HG02763 (cell line): ENCODE results near the gene AGT.
"Not testable (repeated sequence)": the region's sequence is repeated elsewhere in the genome, so short reads cannot be mapped to it uniquely, and the experiment has no call there.

ENCODE experiments used
- ATAC-seq: cut with Tn5 transposase; IDR thresholded peaks from one replicate; pipeline ENCODE4 v1.9.1; 2021; ENCODE audit warnings: mild to moderate bottlenecking, moderate library complexity; ENCODE audit not compliant: unreplicated experiment

AGT gene

DNA sequence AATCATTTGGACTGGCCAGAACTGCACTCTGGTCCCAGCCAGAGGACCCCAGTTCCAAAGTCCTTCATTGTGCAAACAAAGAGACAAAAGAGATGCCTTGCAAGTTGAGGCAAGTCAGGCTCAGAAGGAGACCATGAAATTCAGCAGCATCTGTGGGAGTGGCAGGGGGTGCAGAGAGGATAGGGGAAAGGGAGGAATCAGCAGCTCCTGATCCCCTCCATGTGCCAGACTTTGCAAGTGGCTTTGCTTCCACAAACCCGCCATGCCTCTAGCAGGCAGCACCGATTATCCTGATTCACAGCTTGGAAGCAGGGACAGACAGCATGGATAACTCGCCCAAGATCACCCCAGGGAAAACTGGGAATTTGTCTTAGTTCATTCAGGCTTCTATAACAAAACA, 31.1 kb upstream of the AGT start:
- no peak for ATAC-seq

DNA sequence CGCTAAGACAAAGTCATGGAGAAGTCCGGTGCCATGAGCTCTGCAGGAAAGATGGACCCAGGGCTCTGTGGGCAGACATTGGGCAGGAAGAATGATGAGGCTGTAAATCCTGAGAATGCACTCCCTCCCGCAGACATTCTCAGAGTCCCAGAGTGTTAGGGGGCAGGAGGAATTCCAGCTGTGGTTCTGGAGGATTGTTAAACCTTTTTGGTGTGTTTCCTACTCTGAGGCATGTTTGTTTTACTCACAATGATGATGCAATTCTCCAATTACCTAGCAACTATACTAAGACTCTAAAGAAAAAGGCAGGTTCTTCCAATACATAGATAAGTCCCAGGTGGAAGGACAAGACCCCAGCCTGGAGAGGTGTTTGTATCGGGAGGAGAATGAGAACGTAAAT, 30.5 kb upstream of the AGT start:
- ATAC-seq, result no peak

DNA sequence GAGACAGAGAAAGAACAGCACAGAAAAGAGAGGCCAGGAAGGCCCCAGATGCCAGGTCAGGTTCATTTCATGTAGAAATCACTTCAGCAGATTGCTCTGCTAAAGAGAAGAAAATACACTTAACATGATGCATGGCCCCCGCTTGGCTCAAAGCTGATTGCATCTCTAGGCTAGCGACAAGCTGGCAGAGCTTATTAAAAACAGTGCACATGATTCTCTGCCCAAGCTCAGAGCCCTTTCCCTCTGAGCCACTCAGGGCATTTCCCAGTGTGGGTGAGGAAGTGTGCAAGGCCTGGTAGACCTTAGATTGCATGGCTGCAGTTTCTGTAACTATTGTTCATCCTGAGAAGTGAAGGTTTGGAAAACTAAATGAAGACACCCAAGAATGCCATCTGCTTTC, 30.0 kb upstream of the AGT start:
- no peak for ATAC-seq

- no peak for ATAC-seq
Measured at GRCh38 chr1:230739564-230740290, 25.8 kb upstream of the AGT start.

DNA sequence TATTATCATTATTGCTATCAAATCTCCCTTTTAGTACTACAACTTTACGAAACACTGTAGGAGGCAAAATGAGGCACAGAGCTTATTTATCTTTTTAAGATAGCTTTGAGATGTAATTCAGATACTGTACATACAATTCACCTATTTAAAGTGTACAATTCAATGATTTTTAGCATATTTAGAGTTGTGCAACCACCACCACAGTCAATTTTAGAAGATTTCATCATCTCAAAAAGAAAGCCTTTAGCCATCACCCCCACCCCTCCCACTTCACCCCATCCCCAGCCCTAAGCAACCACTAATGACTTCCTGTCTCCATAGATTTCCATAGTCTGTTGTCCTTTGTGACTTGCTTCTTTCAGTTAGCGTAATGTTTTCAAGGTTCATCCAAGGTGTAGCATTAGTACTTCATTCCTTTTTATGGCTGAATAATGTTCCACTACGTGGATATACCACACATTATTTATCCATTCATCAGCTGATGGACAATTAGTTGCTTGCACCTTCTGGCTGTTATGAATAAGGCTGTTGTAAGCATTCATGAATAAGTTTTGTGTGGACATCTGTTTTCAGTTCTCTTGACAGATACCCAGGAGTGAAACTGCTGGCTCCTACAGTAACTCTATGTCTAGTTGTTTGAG, 23.8 kb upstream of the AGT start:
- no peak for ATAC-seq

DNA sequence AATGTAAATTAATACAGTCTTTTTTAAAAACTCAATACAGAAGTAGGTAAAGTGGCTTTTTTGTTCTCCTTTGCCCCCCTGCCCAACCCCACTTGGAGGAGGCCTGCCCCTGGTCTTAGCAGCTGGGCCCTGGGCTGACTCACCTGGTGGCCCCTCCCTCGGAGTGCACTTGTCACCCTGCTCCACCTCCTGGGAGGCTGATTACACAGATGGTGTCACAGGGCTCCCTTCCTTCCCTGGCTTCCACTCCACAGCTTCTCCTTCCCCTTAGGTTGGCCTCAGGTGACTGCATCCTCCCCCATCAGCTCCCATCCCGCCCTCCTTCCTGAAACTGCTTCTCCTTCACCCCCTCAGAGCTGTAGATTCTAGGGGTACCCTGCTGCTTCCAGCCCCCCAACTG, 21.5 kb upstream of the AGT start:
- no peak for ATAC-seq

- no peak for ATAC-seq
Measured at GRCh38 chr1:230730977-230731376, 17.1 kb upstream of the AGT start.

- ATAC-seq, result no peak
Measured at GRCh38 chr1:230728710-230729392, 14.9 kb upstream of the AGT start.

- ATAC-seq, result no peak
Measured at GRCh38 chr1:230725256-230726012, 11.5 kb upstream of the AGT start.

- ATAC-seq, result not testable (repeated sequence)
Measured at GRCh38 chr1:230721849-230722522, 8.1 kb upstream of the AGT start.

DNA sequence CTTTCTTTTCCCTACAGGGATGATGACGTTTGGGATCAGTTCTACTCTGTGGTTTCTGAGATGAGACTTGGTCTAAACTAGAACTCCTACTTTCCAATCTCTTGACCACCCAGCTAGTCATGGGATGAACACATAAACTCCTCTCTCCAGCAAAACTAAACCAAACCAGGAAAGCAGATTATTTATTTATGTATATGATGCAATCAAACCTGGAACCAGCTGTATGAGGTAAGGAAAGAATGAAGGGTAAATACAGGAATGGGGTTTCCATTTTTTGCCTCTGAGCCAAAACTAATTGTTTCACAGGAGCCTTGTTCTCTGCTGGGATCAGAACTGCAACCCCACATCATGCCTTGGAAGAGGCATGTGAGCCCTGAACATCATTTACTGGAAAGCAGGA, 3.3 kb upstream of the AGT start:
- no peak for ATAC-seq

GRCh38 chr1:230716453-230716852, 2.5 kb upstream of the AGT start:
- ATAC-seq, result not testable (repeated sequence)

GRCh38 chr1:230715510-230715909, 1.6 kb upstream of the AGT start:
- ATAC-seq, result no peak

- ATAC-seq, result no peak
Measured at GRCh38 chr1:230713547-230713914, 391 bp downstream of the AGT start.

DNA sequence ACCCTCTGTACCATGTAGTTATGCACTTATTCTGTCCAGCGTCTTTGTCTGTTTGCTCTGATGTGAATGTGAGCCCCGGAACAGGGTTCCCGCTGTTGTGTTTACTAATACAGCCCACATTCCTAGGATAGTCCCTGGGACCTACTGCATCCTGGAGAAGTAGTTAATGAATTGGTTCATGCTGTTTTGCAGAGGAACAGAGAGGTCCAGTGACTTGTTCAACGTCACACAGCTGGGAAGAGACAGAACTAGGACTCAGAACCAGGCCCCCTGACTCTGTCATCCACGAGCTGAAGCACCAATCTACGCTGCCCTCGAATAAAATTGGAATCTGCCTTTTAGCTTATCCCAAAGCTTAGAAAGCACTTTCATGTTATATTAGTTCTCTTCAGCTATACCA, 784 bp downstream of the AGT start:
- no peak for ATAC-seq

DNA sequence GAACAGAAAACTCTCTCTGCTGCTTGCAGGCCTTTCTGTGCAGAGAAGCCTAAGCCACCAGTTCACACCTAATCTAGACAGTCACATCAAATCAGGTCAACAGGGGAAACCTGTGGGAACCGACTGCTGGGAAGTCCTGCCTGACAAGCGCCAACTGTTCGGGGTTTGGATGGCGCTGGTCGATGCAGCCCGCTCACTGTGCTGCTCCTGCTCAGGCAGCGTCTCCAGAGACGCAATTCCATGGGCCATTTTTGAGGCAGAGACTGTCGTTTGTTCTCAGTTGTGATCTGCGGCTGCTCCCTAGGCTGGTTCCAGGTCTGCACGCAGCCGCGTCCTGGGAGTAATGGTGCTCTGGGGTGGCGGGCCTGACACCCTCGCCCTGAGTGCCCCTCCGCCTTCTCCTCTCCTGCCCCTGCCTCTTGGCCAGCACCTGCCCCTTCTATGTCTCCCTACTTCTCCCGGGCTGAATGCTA, 1.4 kb downstream of the AGT start:
- no peak for ATAC-seq

GRCh38 chr1:230711245-230711644, 2.7 kb downstream of the AGT start:
- ATAC-seq, result no peak

DNA sequence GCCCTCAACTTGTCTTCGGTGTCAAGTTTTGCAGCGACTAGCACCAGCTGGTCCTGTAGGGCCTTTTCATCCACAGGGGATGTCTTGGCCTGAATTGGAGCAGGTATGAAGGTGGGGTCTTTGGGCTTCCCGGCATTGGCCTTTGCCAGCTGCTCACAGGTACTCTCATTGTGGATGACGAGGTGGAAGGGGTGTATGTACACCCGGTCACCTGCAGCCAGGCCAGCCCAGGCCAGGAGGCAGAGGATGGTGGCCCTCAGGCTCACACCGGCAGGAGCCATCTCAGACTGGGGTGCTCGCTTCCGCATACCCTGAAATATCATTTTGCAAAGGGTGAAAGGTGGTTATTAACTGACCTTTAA, 3.4 kb downstream of the AGT start:
- no peak for ATAC-seq

- no peak for ATAC-seq
Measured at GRCh38 chr1:230709619-230710542, 4.0 kb downstream of the AGT start.
